Adrenal gland (tissue), 12 donors: ENCODE results near the gene CDK4. TPM values are rescaled to one million over a fixed set of nuclear protein-coding genes. Genes with fewer than 3 reads are reported as not detected.

Experiments used
- DNase-seq, 7 donors: peaks; one replicate each; pipeline ENCODE4 v3.0.0-alpha.2; 2019 to 2020
- H3K27ac ChIP-seq, 5 donors: fragments of 200-600 bp; sonication (generic) in 4 of 5; 1 replicate in 3 of 5; 2 replicates in 2 of 5; pipeline versions ENCODE4 v1.5.1 to v1.8.0; 2016 to 2020; ENCODE audit warnings: mild to moderate bottlenecking in 1 of 5
- H3K27me3 ChIP-seq: fragments of 200-600 bp; 2 replicates; pipeline ENCODE4 v1.8.0; 2021
- H3K36me3 ChIP-seq, 2 donors: fragments of 200-600 bp; replicated peaks in 1 of 2; 1 replicate in 1 of 2; 2 replicates in 1 of 2; pipeline versions ENCODE4 v1.5.1 to v1.8.0; 2018 to 2022
- H3K4me1 ChIP-seq, 2 donors: fragments of 200-600 bp; replicated peaks in 1 of 2; 1 replicate in 1 of 2; 2 replicates in 1 of 2; pipeline versions ENCODE4 v1.5.1 to v1.8.0; 2018 to 2021
- H3K4me3 ChIP-seq, 4 donors: fragments of 200-600 bp; sonication (generic) in 3 of 4; one replicate each; pipeline ENCODE4 v1.5.1; 2016 to 2018
- H3K9me3 ChIP-seq, 3 donors: fragments of 200-600 bp; sonication (generic) in 1 of 3; replicated peaks in 1 of 3; 1 replicate in 2 of 3; 2 replicates in 1 of 3; pipeline versions ENCODE4 v1.5.1 to v1.8.0; 2016 to 2021
- POLR2A ChIP-seq, 2 donors: fragments of 450-650 bp; IDR thresholded peaks; one replicate each; pipeline ENCODE4 v1.6.1; 2017; ENCODE audit warnings: antibody characterized with exemption in 2 of 2, mild to moderate bottlenecking in 2 of 2, moderate library complexity in 1 of 2
- WGBS, 4 donors: extraction: QIAGEN DNeasy Blood & Tissue Kit in 2 of 4; methylation state at CpG; one replicate each; pipeline versions ENCODE4 v1.1.5 to v1.1.7; 2013 to 2017; 5-methylcytosine and 5-hydroxymethylcytosine counted together
- intact Hi-C, 2 donors: fragments of 100-400 bp; cut with DNase I; formaldehyde crosslinking; loops; one replicate each; pipeline versions ENCODE4 v1.14.1 to v1.15.0; 2022 to 2023
- microRNA-seq, 3 donors: library from miRNA; unstranded; fragments of <30 nt; microRNA quantifications; one replicate each; pipeline ENCODE4, GENCODE V29; 2017 to 2020
- polyA plus RNA-seq, 3 donors: library from polyadenylated mRNA; stranded (reverse); fragments of 200-250 nt in 2 of 3; fragments of 350-450 nt in 1 of 3; fragmentation: Illumina TruSeq in 1 of 3; extraction: RNeasy Lipid Tissue Mini Kit (QIAGEN cat#74804) in 1 of 3; gene quantifications; one replicate each; pipeline ENCODE4 v1.2.3, GENCODE V29; 2013 to 2014
- total RNA-seq, 9 donors: library from RNA; depleted of rRNA in 4 of 9; stranded (reverse); fragments of >200 nt in 4 of 9; fragments of 120-200 nt in 1 of 9; fragmentation: NEBNext Ultra II Directional in 1 of 9; extraction: Animal tissue kit (Norgen Biotek cat#: 25700) in 1 of 9; gene quantifications; one replicate each; pipeline versions ENCODE4 v1.1.0 to v1.2.4, GENCODE V29; 2013 to 2023
- TF ChIP-seq, protein P1 (sequence below), 6 experiments: fragments of 450-650 bp in 4 of 6; fragments of 200-600 bp in 2 of 6; sonication (generic) in 1 of 6; IDR thresholded peaks; 1 replicate in 5 of 6; 2 replicates in 1 of 6; pipeline versions ENCODE4 v1.5.1 to v1.8.0; 2016 to 2021; ENCODE audit warnings: antibody characterized with exemption in 6 of 6, mild to moderate bottlenecking in 2 of 6, moderate library complexity in 1 of 6
- donor health status: healthy with polysubstance abuse.
- donor health status: Bipolar disorder and iron deficiency.
- donor health status: DM: yes; HTN: yes; CAD: no.
- donor health status: DM: no; HTN: no; CAD: no.
- donor health status: DM: no; HTN: no; CAD: no.
- donor health status: DM: yes; HTN: yes; CAD: no.

CDK4 gene
- total and polyA plus RNA-seq, 12 donors = 46.8 to 197 (median 139) TPM

- Histone ChIP-seq H3K9me3 (no peaks in the 10 kb centered on the region), H3K4me3 (no peak overlapping the region), H3K4me1 (no peaks in the 10 kb centered on the region), H3K27me3 (no peaks in the 10 kb centered on the region), H3K27ac (no peak overlapping the region), H3K36me3 (peaks cover 0 to 26% of the 10 kb centered on the region in 2 donors)
- TF ChIP-seq, protein P1, sequence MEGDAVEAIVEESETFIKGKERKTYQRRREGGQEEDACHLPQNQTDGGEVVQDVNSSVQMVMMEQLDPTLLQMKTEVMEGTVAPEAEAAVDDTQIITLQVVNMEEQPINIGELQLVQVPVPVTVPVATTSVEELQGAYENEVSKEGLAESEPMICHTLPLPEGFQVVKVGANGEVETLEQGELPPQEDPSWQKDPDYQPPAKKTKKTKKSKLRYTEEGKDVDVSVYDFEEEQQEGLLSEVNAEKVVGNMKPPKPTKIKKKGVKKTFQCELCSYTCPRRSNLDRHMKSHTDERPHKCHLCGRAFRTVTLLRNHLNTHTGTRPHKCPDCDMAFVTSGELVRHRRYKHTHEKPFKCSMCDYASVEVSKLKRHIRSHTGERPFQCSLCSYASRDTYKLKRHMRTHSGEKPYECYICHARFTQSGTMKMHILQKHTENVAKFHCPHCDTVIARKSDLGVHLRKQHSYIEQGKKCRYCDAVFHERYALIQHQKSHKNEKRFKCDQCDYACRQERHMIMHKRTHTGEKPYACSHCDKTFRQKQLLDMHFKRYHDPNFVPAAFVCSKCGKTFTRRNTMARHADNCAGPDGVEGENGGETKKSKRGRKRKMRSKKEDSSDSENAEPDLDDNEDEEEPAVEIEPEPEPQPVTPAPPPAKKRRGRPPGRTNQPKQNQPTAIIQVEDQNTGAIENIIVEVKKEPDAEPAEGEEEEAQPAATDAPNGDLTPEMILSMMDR (IDR thresholded peaks at IDR 0.05) = no peak
- TF ChIP-seq POLR2A (IDR thresholded peaks at IDR 0.05) = no peak
- no peak for DNase-seq
- 94 to 98% (median 97%) methylated on average over 2 of the region's 2 CpGs for WGBS, 4 donors
- intact Hi-C loops = no loop called here
These were observed 51.8 kb downstream of the CDK4 start for GRCh38 chr12:57700317-57700716.

GRCh38 chr12:57698414-57698813 is 53.7 kb downstream of the CDK4 start:
- intact Hi-C loops = no loop called here
- TF ChIP-seq, protein P1 (IDR thresholded peaks at IDR 0.05) = no peak
- H3K27ac ChIP-seq = no peak overlapping the region
- 90 to 99% (median 94%) methylated on average over 3 of the region's 3 CpGs for WGBS, 4 donors
- H3K4me1 ChIP-seq = peaks cover 8% of the 10 kb centered on the region in 2 donors
- peaks cover 0 to 26% of the 10 kb centered on the region in 2 donors for H3K36me3 ChIP-seq
- DNase-seq = no peak
- H3K4me3 ChIP-seq = no peak overlapping the region
- no peaks in the 10 kb centered on the region for H3K27me3 ChIP-seq
- H3K9me3 ChIP-seq = no peaks in the 10 kb centered on the region

Small RNA genes within 50 kb of the gene (microRNA-seq; reads per million reads assigned to microRNA genes)
- 0 to 0.45 (median 0) reads per million in 3 donors for gene MIR6759

Other genes with a start within 250 kb of the CDK4 start
- 10 to 100 TPM in 8 of 9 donors, 1 to 10 TPM in 1; 7.7 to 65.1 (median 31.1) TPM for gene DDIT3, start 231.8 kb downstream of the CDK4 start, total RNA-seq
- gene DDIT3, start 231.8 kb downstream of the CDK4 start, polyA plus RNA-seq = 10 to 100 TPM; 72.8 to 98.4 (median 72.9) TPM
- gene MBD6, start 229.5 kb downstream of the CDK4 start, total RNA-seq = 100 to 1,000 TPM in 2 of 9 donors, 10 to 100 TPM in 7; 10.5 to 128 (median 32.6) TPM
- 100 to 1,000 TPM in 1 of 3 donors, 10 to 100 TPM in 2; 21.7 to 167 (median 91.4) TPM for gene MBD6, start 229.5 kb downstream of the CDK4 start, polyA plus RNA-seq
- 100 to 1,000 TPM; 114 to 202 (median 137) TPM for gene DCTN2, start 205.1 kb downstream of the CDK4 start, total RNA-seq
- gene DCTN2, start 205.1 kb downstream of the CDK4 start, polyA plus RNA-seq = 100 to 1,000 TPM in 2 of 3 donors, 10 to 100 TPM in 1; 81.2 to 238 (median 101) TPM
- gene KIF5A, start 202.3 kb downstream of the CDK4 start, total RNA-seq = 1 to 10 TPM in 4 of 9 donors, under 1 TPM in 4, not detected in 1; 0.32 to 7.6 (median 1.3) TPM
- gene KIF5A, start 202.3 kb downstream of the CDK4 start, polyA plus RNA-seq = 1 to 10 TPM; 1.9 to 7.4 (median 5.6) TPM
- gene PIP4K2C, start 161.1 kb downstream of the CDK4 start, total RNA-seq = 10 to 100 TPM; 19.5 to 75.9 (median 28.8) TPM
- gene PIP4K2C, start 161.1 kb downstream of the CDK4 start, polyA plus RNA-seq = 10 to 100 TPM in 1 of 3 donors, 1 to 10 TPM in 2; 8.1 to 31.5 (median 8.6) TPM
- 10 to 100 TPM; 21.4 to 59.7 (median 46.0) TPM for gene DTX3, start 147.5 kb downstream of the CDK4 start, total RNA-seq
- 100 to 1,000 TPM in 1 of 3 donors, 10 to 100 TPM in 2; 20.4 to 136 (median 98.9) TPM for gene DTX3, start 147.5 kb downstream of the CDK4 start, polyA plus RNA-seq
- gene ARHGEF25, start 140.9 kb downstream of the CDK4 start, total RNA-seq = 10 to 100 TPM in 4 of 9 donors, 1 to 10 TPM in 5; 4.9 to 15.9 (median 9.3) TPM
- 10 to 100 TPM in 2 of 3 donors, 1 to 10 TPM in 1; 5.3 to 86.4 (median 34.4) TPM for gene ARHGEF25, start 140.9 kb downstream of the CDK4 start, polyA plus RNA-seq
- gene B4GALNT1, start 119.1 kb downstream of the CDK4 start, total RNA-seq = 1 to 10 TPM in 5 of 9 donors, under 1 TPM in 4; 0.17 to 7.4 (median 1.1) TPM
- gene B4GALNT1, start 119.1 kb downstream of the CDK4 start, polyA plus RNA-seq = 1 to 10 TPM; 1.0 to 1.3 (median 1.3) TPM
- gene OS9, start 58.2 kb downstream of the CDK4 start, total RNA-seq = 100 to 1,000 TPM; 157 to 428 (median 293) TPM
- 100 to 1,000 TPM; 155 to 282 (median 234) TPM for gene OS9, start 58.2 kb downstream of the CDK4 start, polyA plus RNA-seq
- gene AGAP2, start 13.6 kb downstream of the CDK4 start, total RNA-seq = 1 to 10 TPM in 7 of 9 donors, under 1 TPM in 2; 0.50 to 4.0 (median 1.8) TPM
- gene AGAP2, start 13.6 kb downstream of the CDK4 start, polyA plus RNA-seq = 1 to 10 TPM; 1.9 to 8.1 (median 2.6) TPM
- 100 to 1,000 TPM in 1 of 9 donors, 10 to 100 TPM in 8; 44.2 to 115 (median 58.1) TPM for gene TSPAN31, start 7.3 kb downstream of the CDK4 start, total RNA-seq
- gene TSPAN31, start 7.3 kb downstream of the CDK4 start, polyA plus RNA-seq = 10 to 100 TPM; 25.3 to 50.7 (median 45.1) TPM
- 10 to 100 TPM in 7 of 9 donors, 1 to 10 TPM in 2; 6.7 to 23.4 (median 16.5) TPM for gene MARCHF9, start 2.8 kb upstream of the CDK4 start, total RNA-seq
- gene MARCHF9, start 2.8 kb upstream of the CDK4 start, polyA plus RNA-seq = 10 to 100 TPM in 2 of 3 donors, 1 to 10 TPM in 1; 9.5 to 45.1 (median 44.0) TPM
- 10 to 100 TPM in 1 of 9 donors, 1 to 10 TPM in 7, under 1 TPM in 1; 0.48 to 10.4 (median 2.8) TPM for gene CYP27B1, start 14.8 kb upstream of the CDK4 start, total RNA-seq
- 1 to 10 TPM; 2.5 to 3.8 (median 3.5) TPM for gene CYP27B1, start 14.8 kb upstream of the CDK4 start, polyA plus RNA-seq
- gene METTL1, start 19.8 kb upstream of the CDK4 start, total RNA-seq = 10 to 100 TPM in 8 of 9 donors, 1 to 10 TPM in 1; 4.7 to 56.8 (median 22.6) TPM
- 10 to 100 TPM; 53.4 to 87.8 (median 62.6) TPM for gene METTL1, start 19.8 kb upstream of the CDK4 start, polyA plus RNA-seq
- gene EEF1AKMT3, start 20.3 kb upstream of the CDK4 start, total RNA-seq = 10 to 100 TPM in 5 of 9 donors, 1 to 10 TPM in 4; 4.3 to 35.9 (median 11.8) TPM
- 1 to 10 TPM; 2.4 to 9.9 (median 3.4) TPM for gene EEF1AKMT3, start 20.3 kb upstream of the CDK4 start, polyA plus RNA-seq
- 100 to 1,000 TPM in 2 of 9 donors, 10 to 100 TPM in 7; 40.4 to 107 (median 70.4) TPM for gene TSFM, start 30.5 kb upstream of the CDK4 start, total RNA-seq
- 10 to 100 TPM; 31.5 to 82.6 (median 62.5) TPM for gene TSFM, start 30.5 kb upstream of the CDK4 start, polyA plus RNA-seq
- gene AVIL, start 66.4 kb upstream of the CDK4 start, total RNA-seq = 10 to 100 TPM in 1 of 9 donors, 1 to 10 TPM in 8; 1.5 to 10.3 (median 4.5) TPM
- gene AVIL, start 66.4 kb upstream of the CDK4 start, polyA plus RNA-seq = 10 to 100 TPM in 2 of 3 donors, 1 to 10 TPM in 1; 5.0 to 32.6 (median 27.9) TPM
- 100 to 1,000 TPM in 7 of 9 donors, 10 to 100 TPM in 2; 89.2 to 275 (median 250) TPM for gene CTDSP2, start 94.4 kb upstream of the CDK4 start, total RNA-seq
- gene CTDSP2, start 94.4 kb upstream of the CDK4 start, polyA plus RNA-seq = 10 to 100 TPM; 42.9 to 89.6 (median 51.3) TPM
- gene ATP23, start 189.3 kb upstream of the CDK4 start, total RNA-seq = 10 to 100 TPM in 4 of 9 donors, 1 to 10 TPM in 5; 4.2 to 20.0 (median 7.2) TPM
- 10 to 100 TPM in 1 of 3 donors, 1 to 10 TPM in 2; 6.6 to 12.1 (median 8.4) TPM for gene ATP23, start 189.3 kb upstream of the CDK4 start, polyA plus RNA-seq